ENCODE data around the gene HTR3A. TPM values are rescaled to one million over a fixed set of nuclear protein-coding genes. Genes with fewer than 3 reads are reported as not detected.

The HTR3A gene
- total and polyA plus RNA-seq, 2 donors (not counting 1 experiment from before 2014, with no cell fraction given) = not detected

DNA sequence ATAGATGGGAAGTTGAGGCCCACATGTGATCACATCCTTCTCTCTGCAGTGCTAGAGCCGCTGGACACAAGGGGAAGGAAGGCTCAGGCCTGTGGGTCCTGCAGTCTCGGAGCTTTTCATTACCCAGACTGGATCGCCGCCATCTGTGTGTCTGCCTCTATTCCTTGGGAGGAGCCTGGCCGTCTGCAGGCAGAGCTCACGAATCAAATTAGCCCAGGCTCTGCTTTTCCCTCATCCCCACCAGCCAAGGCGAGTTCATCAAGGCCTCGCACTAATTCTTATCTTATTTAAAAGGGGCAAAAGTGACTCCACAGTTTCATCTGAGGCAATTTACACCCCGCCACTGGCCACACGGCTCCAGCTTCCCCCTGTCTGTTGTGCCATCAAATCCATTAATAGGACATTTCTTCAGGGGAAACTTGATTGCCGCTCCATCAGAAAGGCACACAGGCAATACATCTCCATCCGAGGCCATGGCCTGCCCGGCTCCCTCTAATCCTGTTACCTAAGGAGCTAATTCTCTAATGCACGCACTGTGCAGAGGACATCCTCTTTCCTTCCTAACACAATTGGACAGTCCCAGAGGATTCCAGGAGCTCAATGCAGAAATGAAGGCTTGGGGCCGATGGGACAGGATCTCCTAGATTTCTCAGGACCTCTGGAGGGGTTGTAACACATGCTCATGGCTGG is 3.3 kb upstream of the HTR3A start:
- H3K9ac ChIP-seq (ENCODE audit: insufficient read depth, low read length) = no peak overlapping the region
- no peak overlapping the region for H3K4me2 ChIP-seq (ENCODE audit: extremely low read depth, insufficient read depth, low read length)
- H4K20me1 ChIP-seq (ENCODE audit: control insufficient read depth, extremely low read depth, insufficient read depth, low read length) = no peaks in the 10 kb centered on the region
- H3K36me3 ChIP-seq (ENCODE audit: control insufficient read depth, insufficient read depth, low read length) = no peaks in the 10 kb centered on the region
- no peak overlapping the region for H2AFZ ChIP-seq (ENCODE audit: low read length)
- no peaks in the 10 kb centered on the region for H3K4me1 ChIP-seq (ENCODE audit: control insufficient read depth, extremely low read depth, insufficient read depth, low read length)
- no peaks in the 10 kb centered on the region for H3K9me3 ChIP-seq (ENCODE audit: control insufficient read depth, insufficient read depth, low read depth, low read length)
- no peaks in the 10 kb centered on the region for H3K27me3 ChIP-seq (ENCODE audit: control insufficient read depth, insufficient read depth, low read length)
- no peak for DNase-seq (ENCODE audit: low read depth in 2 of 2)
- no peaks in the 10 kb centered on the region for H3K79me2 ChIP-seq (ENCODE audit: control insufficient read depth, insufficient read depth, low read length)
- H3K4me3 ChIP-seq (replicated peaks in 1 of 4; ENCODE audit: control extremely low read depth in 1 of 4, insufficient read depth in 1 of 4, low read depth in 3 of 4, low read length in 4 of 4) = no peak overlapping the region
- TF ChIP-seq EZH2 (IDR thresholded peaks at IDR 0.05; ENCODE audit: low read length, missing control alignments) = no peak
- TF ChIP-seq, protein P1, sequence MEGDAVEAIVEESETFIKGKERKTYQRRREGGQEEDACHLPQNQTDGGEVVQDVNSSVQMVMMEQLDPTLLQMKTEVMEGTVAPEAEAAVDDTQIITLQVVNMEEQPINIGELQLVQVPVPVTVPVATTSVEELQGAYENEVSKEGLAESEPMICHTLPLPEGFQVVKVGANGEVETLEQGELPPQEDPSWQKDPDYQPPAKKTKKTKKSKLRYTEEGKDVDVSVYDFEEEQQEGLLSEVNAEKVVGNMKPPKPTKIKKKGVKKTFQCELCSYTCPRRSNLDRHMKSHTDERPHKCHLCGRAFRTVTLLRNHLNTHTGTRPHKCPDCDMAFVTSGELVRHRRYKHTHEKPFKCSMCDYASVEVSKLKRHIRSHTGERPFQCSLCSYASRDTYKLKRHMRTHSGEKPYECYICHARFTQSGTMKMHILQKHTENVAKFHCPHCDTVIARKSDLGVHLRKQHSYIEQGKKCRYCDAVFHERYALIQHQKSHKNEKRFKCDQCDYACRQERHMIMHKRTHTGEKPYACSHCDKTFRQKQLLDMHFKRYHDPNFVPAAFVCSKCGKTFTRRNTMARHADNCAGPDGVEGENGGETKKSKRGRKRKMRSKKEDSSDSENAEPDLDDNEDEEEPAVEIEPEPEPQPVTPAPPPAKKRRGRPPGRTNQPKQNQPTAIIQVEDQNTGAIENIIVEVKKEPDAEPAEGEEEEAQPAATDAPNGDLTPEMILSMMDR (conservative IDR thresholded peaks at IDR 0.05 in 1 of 2, IDR thresholded peaks at IDR 0.05 in 1 of 2; ENCODE audit: low read depth in 1 of 2, low read length in 2 of 2) = no peak
- H3K27ac ChIP-seq (ENCODE audit: insufficient read depth, low read length) = no peak overlapping the region

DNA sequence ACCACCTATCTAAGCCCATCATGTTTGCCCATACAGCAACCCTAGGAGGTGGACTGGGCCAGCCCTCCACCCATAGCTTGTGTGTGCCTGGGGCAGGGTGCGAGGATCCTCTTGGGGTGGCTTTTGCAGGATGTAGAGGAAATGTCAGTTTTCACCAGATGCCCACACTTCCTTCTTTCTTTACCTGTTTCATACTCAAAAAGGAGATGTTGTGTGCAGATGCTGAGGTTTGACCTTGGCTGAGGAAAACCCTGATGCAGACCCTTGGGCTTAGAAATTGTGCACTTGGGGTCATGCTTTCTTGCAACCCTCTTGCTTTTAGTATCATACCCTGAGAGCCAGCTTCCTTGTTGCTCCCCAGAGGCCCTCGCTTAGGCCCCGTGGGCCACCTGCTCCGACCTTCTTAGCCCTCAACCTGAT is 2.2 kb downstream of the HTR3A start:
- H2AFZ ChIP-seq (ENCODE audit: low read length) = no peak overlapping the region
- DNase-seq (ENCODE audit: low read depth in 2 of 2) = no peak
- no peak overlapping the region for H3K4me2 ChIP-seq (ENCODE audit: extremely low read depth, insufficient read depth, low read length)
- H3K79me2 ChIP-seq (ENCODE audit: control insufficient read depth, insufficient read depth, low read length) = no peaks in the 10 kb centered on the region
- H3K4me1 ChIP-seq (ENCODE audit: control insufficient read depth, extremely low read depth, insufficient read depth, low read length) = no peaks in the 10 kb centered on the region
- no peak overlapping the region for H3K27ac ChIP-seq (ENCODE audit: insufficient read depth, low read length)
- no peak overlapping the region for H3K9ac ChIP-seq (ENCODE audit: insufficient read depth, low read length)
- no peaks in the 10 kb centered on the region for H3K27me3 ChIP-seq (ENCODE audit: control insufficient read depth, insufficient read depth, low read length)
- TF ChIP-seq, protein P1 (conservative IDR thresholded peaks at IDR 0.05 in 1 of 2, IDR thresholded peaks at IDR 0.05 in 1 of 2; ENCODE audit: low read depth in 1 of 2, low read length in 2 of 2) = no peak
- no peak for TF ChIP-seq EZH2 (IDR thresholded peaks at IDR 0.05; ENCODE audit: low read length, missing control alignments)
- H3K9me3 ChIP-seq (ENCODE audit: control insufficient read depth, insufficient read depth, low read depth, low read length) = no peaks in the 10 kb centered on the region
- no peak overlapping the region for H3K4me3 ChIP-seq (replicated peaks in 1 of 4; ENCODE audit: control extremely low read depth in 1 of 4, insufficient read depth in 1 of 4, low read depth in 3 of 4, low read length in 4 of 4)
- H3K36me3 ChIP-seq (ENCODE audit: control insufficient read depth, insufficient read depth, low read length) = no peaks in the 10 kb centered on the region
- H4K20me1 ChIP-seq (ENCODE audit: control insufficient read depth, extremely low read depth, insufficient read depth, low read length) = no peaks in the 10 kb centered on the region

DNA sequence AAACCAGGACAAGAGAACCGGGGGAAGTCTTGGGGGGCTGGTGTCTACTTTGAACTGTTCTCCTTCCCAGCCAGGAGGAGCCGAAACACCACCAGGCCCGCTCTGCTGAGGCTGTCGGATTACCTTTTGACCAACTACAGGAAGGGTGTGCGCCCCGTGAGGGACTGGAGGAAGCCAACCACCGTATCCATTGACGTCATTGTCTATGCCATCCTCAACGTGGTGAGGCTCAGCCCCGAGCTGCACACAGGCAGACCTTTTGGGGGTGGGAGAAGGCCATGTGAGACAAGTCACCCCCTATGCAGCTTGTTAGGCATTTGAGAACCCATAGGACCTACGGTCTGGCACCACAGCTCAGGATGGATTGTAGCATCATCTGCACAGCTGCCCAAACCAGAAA is 2.8 kb downstream of the HTR3A start:
- no peaks in the 10 kb centered on the region for H3K79me2 ChIP-seq (ENCODE audit: control insufficient read depth, insufficient read depth, low read length)

More for the DNA sequence above, 2.8 kb downstream of the HTR3A start:
- Histone ChIP-seq H3K9me3 (ENCODE audit: control insufficient read depth, insufficient read depth, low read depth, low read length) (no peaks in the 10 kb centered on the region), H3K4me1 (ENCODE audit: control insufficient read depth, extremely low read depth, insufficient read depth, low read length) (no peaks in the 10 kb centered on the region), H3K9ac (ENCODE audit: insufficient read depth, low read length) (no peak overlapping the region), H3K27ac (ENCODE audit: insufficient read depth, low read length) (no peak overlapping the region), H3K4me3 (replicated peaks in 1 of 4; ENCODE audit: control extremely low read depth in 1 of 4, insufficient read depth in 1 of 4, low read depth in 3 of 4, low read length in 4 of 4) (no peak overlapping the region), H3K36me3 (ENCODE audit: control insufficient read depth, insufficient read depth, low read length) (no peaks in the 10 kb centered on the region), H3K4me2 (ENCODE audit: extremely low read depth, insufficient read depth, low read length) (no peak overlapping the region), H4K20me1 (ENCODE audit: control insufficient read depth, extremely low read depth, insufficient read depth, low read length) (no peaks in the 10 kb centered on the region), H3K27me3 (ENCODE audit: control insufficient read depth, insufficient read depth, low read length) (no peaks in the 10 kb centered on the region), H2AFZ (ENCODE audit: low read length) (no peak overlapping the region)
- TF ChIP-seq EZH2 (IDR thresholded peaks at IDR 0.05; ENCODE audit: low read length, missing control alignments) = no peak
- TF ChIP-seq, protein P1 (conservative IDR thresholded peaks at IDR 0.05 in 1 of 2, IDR thresholded peaks at IDR 0.05 in 1 of 2; ENCODE audit: low read depth in 1 of 2, low read length in 2 of 2) = no peak
- no peak for DNase-seq (ENCODE audit: low read depth in 2 of 2)
